Neuronal stem cell (in vitro differentiated cells): ENCODE results near the gene PGLYRP3.

Experiments
- DNase-seq: peaks from one replicate; pipeline ENCODE4 v3.0.0-alpha.2; 2013; ENCODE audit warnings: low spot score
- H2AFZ ChIP-seq: one replicate; pipeline ENCODE4 v1.6.1; 2013; ENCODE audit warnings: mild to moderate bottlenecking, low read length, inconsistent platforms
- H2AK5ac ChIP-seq: 2 replicates; pipeline ENCODE4 v1.6.1; 2013; ENCODE audit warnings: low read depth, mild to moderate bottlenecking, inconsistent platforms, low read length, moderate library complexity, mixed read lengths
- H2BK120ac ChIP-seq: 2 replicates; pipeline ENCODE4 v1.6.1; 2013; ENCODE audit warnings: low read depth, mild to moderate bottlenecking, inconsistent platforms, low read length, moderate library complexity, mixed read lengths
- H2BK12ac ChIP-seq: one replicate; pipeline ENCODE4 v1.6.1; 2013; ENCODE audit warnings: low read length, inconsistent platforms
- H2BK15ac ChIP-seq: 2 replicates; pipeline ENCODE4 v1.6.1; 2013; ENCODE audit warnings: mild to moderate bottlenecking, low read length, inconsistent platforms, mixed read lengths
- H2BK5ac ChIP-seq: one replicate; pipeline ENCODE4 v1.6.1; 2013; ENCODE audit warnings: inconsistent platforms, mild to moderate bottlenecking, low read length, moderate library complexity
- H3K14ac ChIP-seq: one replicate; pipeline ENCODE4 v1.6.1; 2013; ENCODE audit warnings: low read length, inconsistent platforms
- H3K18ac ChIP-seq: 2 replicates; pipeline ENCODE4 v1.6.1; 2013; ENCODE audit warnings: low read length, inconsistent platforms
- H3K23ac ChIP-seq: 2 replicates; pipeline ENCODE4 v1.6.1; 2013; ENCODE audit warnings: low read depth, mild to moderate bottlenecking, mixed read lengths, low read length, inconsistent platforms; ENCODE audit not compliant: poor library complexity
- H3K27ac ChIP-seq: replicated peaks from 3 replicates; pipeline ENCODE4 v1.5.1; 2013; ENCODE audit warnings: low read length, inconsistent platforms
- H3K27me3 ChIP-seq, 3 experiments: 2 replicates each; pipeline ENCODE4 v1.6.1; 2013; ENCODE audit warnings: low read length in 3 of 3, mild to moderate bottlenecking in 2 of 3, inconsistent platforms in 1 of 3, low read depth in 1 of 3, mixed read lengths in 1 of 3, moderate library complexity in 1 of 3; ENCODE audit not compliant: control insufficient read depth in 3 of 3, insufficient read depth in 3 of 3
- H3K36me3 ChIP-seq, 2 donors: replicated peaks in 1 of 2; 2 replicates each; pipeline ENCODE4 v1.6.1; 2013; ENCODE audit warnings: low read length in 2 of 2; ENCODE audit not compliant: control insufficient read depth in 2 of 2, insufficient read depth in 2 of 2
- H3K4ac ChIP-seq: 2 replicates; pipeline ENCODE4 v1.6.1; 2013; ENCODE audit warnings: inconsistent platforms, mild to moderate bottlenecking, low read length, moderate library complexity
- H3K4me1 ChIP-seq, 2 donors: 1 replicate in 1 of 2; 2 replicates in 1 of 2; pipeline ENCODE4 v1.6.1; 2013; ENCODE audit warnings: low read length in 2 of 2, low read depth in 1 of 2; ENCODE audit not compliant: control insufficient read depth in 2 of 2, insufficient read depth in 1 of 2
- H3K4me2 ChIP-seq: one replicate; pipeline ENCODE4 v1.6.1; 2013; ENCODE audit warnings: mild to moderate bottlenecking, low read length, inconsistent platforms; ENCODE audit not compliant: insufficient read depth, poor library complexity, severe bottlenecking
- H3K4me3 ChIP-seq, 2 donors: 2 replicates each; pipeline ENCODE4 v1.5.1; 2013; ENCODE audit warnings: low read length in 2 of 2, mild to moderate bottlenecking in 2 of 2, inconsistent platforms in 1 of 2, moderate library complexity in 1 of 2
- H3K79me1 ChIP-seq: one replicate; pipeline ENCODE4 v1.6.1; 2013; ENCODE audit warnings: low read depth, mild to moderate bottlenecking, inconsistent platforms, low read length, moderate library complexity
- H3K9ac ChIP-seq: one replicate; pipeline ENCODE4 v1.6.1; 2013; ENCODE audit warnings: mild to moderate bottlenecking, low read depth, low read length, inconsistent platforms; ENCODE audit not compliant: poor library complexity
- H3K9me3 ChIP-seq, 2 donors: replicated peaks in 1 of 2; 2 replicates each; pipeline versions ENCODE3 to v1.6.1; 2013; ENCODE audit warnings: low read length in 2 of 2, mild to moderate bottlenecking in 2 of 2, inconsistent platforms in 1 of 2, low read depth in 1 of 2, mixed read lengths in 1 of 2, moderate library complexity in 1 of 2; ENCODE audit not compliant: control insufficient read depth in 2 of 2, insufficient read depth in 1 of 2
- H4K8ac ChIP-seq: one replicate; pipeline ENCODE4 v1.6.1; 2013; ENCODE audit warnings: low read depth, mild to moderate bottlenecking, inconsistent platforms, low read length, moderate library complexity
- H4K91ac ChIP-seq: one replicate; pipeline ENCODE4 v1.6.1; 2013; ENCODE audit warnings: low read length, low read depth, mild to moderate bottlenecking, inconsistent platforms; ENCODE audit not compliant: poor library complexity
- WGBS, 2 donors: extraction: QIAGEN DNeasy Blood & Tissue Kit; methylation state at CpG; one replicate each; pipeline ENCODE4 v1.1.7; 2013; ENCODE audit warnings: missing lambda C conversion rate in 2 of 2, mixed read lengths in 1 of 2; ENCODE audit not compliant: insufficient read length in 2 of 2, insufficient replicate concordance in 1 of 2; ENCODE audit errors: extremely low coverage in 2 of 2; 5-methylcytosine and 5-hydroxymethylcytosine counted together

PGLYRP3 gene

GRCh38 chr1:153341431-153341934 lies 28.7 kb upstream of the PGLYRP3 start:
- no peaks in the 10 kb centered on the region for H3K36me3 ChIP-seq
- DNase-seq: no peak
- H3K27ac ChIP-seq: no peak overlapping the region

DNA sequence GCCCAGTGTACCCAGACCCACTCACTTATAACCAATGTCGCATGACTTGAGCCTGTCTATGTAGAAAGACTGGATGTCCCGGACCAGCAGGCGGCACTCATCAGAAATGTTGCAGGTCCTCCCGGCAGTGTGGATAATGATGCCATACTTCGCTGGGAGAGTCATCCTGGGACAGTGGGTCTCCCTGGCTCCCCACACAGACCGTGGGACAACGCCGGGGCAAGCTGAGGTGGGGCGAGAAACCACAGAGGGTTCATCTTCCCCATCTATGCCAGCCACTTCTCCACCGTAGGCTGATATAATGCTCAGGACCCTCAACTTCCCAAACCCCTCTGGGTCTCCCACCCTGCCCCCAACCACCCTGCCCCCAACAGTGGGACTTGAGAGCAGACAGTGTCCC lies 27.6 kb upstream of the PGLYRP3 start:
- Histone ChIP-seq H4K8ac (no peak overlapping the region), H2BK15ac (no peak overlapping the region), H3K14ac (no peak overlapping the region), H3K4me1 (peaks cover 0 to 2% of the 10 kb centered on the region in 2 donors), H2BK12ac (no peak overlapping the region), H3K18ac (no peak overlapping the region), H4K91ac (no peak overlapping the region), H2AFZ (no peak overlapping the region), H2BK120ac (no peak overlapping the region), H3K27ac (no peak overlapping the region), H3K9ac (no peak overlapping the region), H3K4ac (no peak overlapping the region), H3K79me1 (no peaks in the 10 kb centered on the region), H3K9me3 (no peaks in the 10 kb centered on the region), H3K36me3 (no peaks in the 10 kb centered on the region), H3K4me2 (no peak overlapping the region), H3K23ac (no peak overlapping the region), H2BK5ac (no peak overlapping the region), H3K27me3 (peaks cover 0 to 8% (median 0%) of the 10 kb centered on the region in 3 experiments), H3K4me3 (no peak overlapping the region), H2AK5ac (no peak overlapping the region)
- WGBS, 2 donors: no CpG with 5 or more reads among the region's 10 CpGs
- DNase-seq: no peak

More at GRCh38 chr1:153341431-153341934, 28.7 kb upstream of the PGLYRP3 start:
- no peak overlapping the region for H4K8ac ChIP-seq
- H3K9me3 ChIP-seq: no peaks in the 10 kb centered on the region
- WGBS, 2 donors: no CpG with 5 or more reads among the region's 4 CpGs
- no peak overlapping the region for H3K9ac ChIP-seq
- H2BK15ac ChIP-seq: no peak overlapping the region
- H3K4me2 ChIP-seq: no peak overlapping the region
- no peak overlapping the region for H2AK5ac ChIP-seq
- H2BK12ac ChIP-seq: no peak overlapping the region
- no peak overlapping the region for H3K4me3 ChIP-seq
- peaks cover 0 to 8% (median 0%) of the 10 kb centered on the region in 3 experiments for H3K27me3 ChIP-seq
- no peaks in the 10 kb centered on the region for H3K79me1 ChIP-seq
- no peak overlapping the region for H2AFZ ChIP-seq
- H4K91ac ChIP-seq: no peak overlapping the region
- H2BK5ac ChIP-seq: no peak overlapping the region
- H3K4me1 ChIP-seq: peaks cover 0 to 2% of the 10 kb centered on the region in 2 donors
- no peak overlapping the region for H3K18ac ChIP-seq
- H3K23ac ChIP-seq: no peak overlapping the region
- no peak overlapping the region for H2BK120ac ChIP-seq
- H3K14ac ChIP-seq: no peak overlapping the region
- no peak overlapping the region for H3K4ac ChIP-seq

GRCh38 chr1:153339802-153340201 lies 27.1 kb upstream of the PGLYRP3 start:
- H3K79me1 ChIP-seq: no peaks in the 10 kb centered on the region
- no peak overlapping the region for H3K4me2 ChIP-seq
- H2AK5ac ChIP-seq: no peak overlapping the region
- H3K9ac ChIP-seq: no peak overlapping the region
- H3K4me3 ChIP-seq: no peak overlapping the region
- H3K14ac ChIP-seq: no peak overlapping the region
- no peak overlapping the region for H2BK12ac ChIP-seq
- H3K4me1 ChIP-seq: peaks cover 0 to 2% of the 10 kb centered on the region in 2 donors
- H3K27ac ChIP-seq: no peak overlapping the region
- WGBS, 2 donors: no CpG with 5 or more reads among the region's 6 CpGs
- H3K27me3 ChIP-seq: peaks cover 0 to 8% (median 0%) of the 10 kb centered on the region in 3 experiments
- no peak overlapping the region for H2AFZ ChIP-seq
- no peaks in the 10 kb centered on the region for H3K9me3 ChIP-seq
- no peak overlapping the region for H2BK5ac ChIP-seq
- no peak overlapping the region for H4K91ac ChIP-seq
- H2BK120ac ChIP-seq: no peak overlapping the region
- H2BK15ac ChIP-seq: no peak overlapping the region
- H4K8ac ChIP-seq: no peak overlapping the region
- no peaks in the 10 kb centered on the region for H3K36me3 ChIP-seq
- H3K18ac ChIP-seq: no peak overlapping the region
- H3K4ac ChIP-seq: no peak overlapping the region
- H3K23ac ChIP-seq: no peak overlapping the region
- no peak for DNase-seq

GRCh38 chr1:153337980-153338853 lies 25.5 kb upstream of the PGLYRP3 start:
- Histone ChIP-seq H3K9me3 (no peaks in the 10 kb centered on the region), H3K23ac (no peak overlapping the region), H2BK5ac (no peak overlapping the region), H3K9ac (no peak overlapping the region), H3K4ac (no peak overlapping the region), H3K4me2 (no peak overlapping the region), H2BK12ac (no peak overlapping the region), H4K91ac (no peak overlapping the region), H2AK5ac (no peak overlapping the region), H3K18ac (no peak overlapping the region), H3K14ac (no peak overlapping the region), H3K27ac (no peak overlapping the region), H2AFZ (no peak overlapping the region), H4K8ac (no peak overlapping the region), H2BK15ac (no peak overlapping the region), H3K27me3 (peaks cover 0 to 8% (median 0%) of the 10 kb centered on the region in 3 experiments), H3K36me3 (no peaks in the 10 kb centered on the region), H3K4me3 (no peak overlapping the region), H2BK120ac (no peak overlapping the region), H3K4me1 (no peaks in the 10 kb centered on the region), H3K79me1 (no peaks in the 10 kb centered on the region)
- WGBS, 2 donors: no CpG with 5 or more reads among the region's 8 CpGs
- no peak for DNase-seq
